Kidney (tissue), 14 donors: ENCODE results near the gene ARL5B. TPM values are rescaled to one million over a fixed set of nuclear protein-coding genes. Genes with fewer than 3 reads are reported as not detected.

ENCODE experiments used
- DNase-seq, 5 donors: peaks; one replicate each; pipeline ENCODE4 v3.0.0-alpha.2; 2013 to 2020
- FAIRE-seq: peaks from 2 replicates; lab custom pipeline; 2012; peaks lifted over from hg19 to GRCh38; lab: Jason Lieb, UNC
- H3K27ac ChIP-seq, 2 donors: one replicate each; pipeline ENCODE4 v1.7.0; 2013; ENCODE audit warnings: low read depth in 2 of 2, low read length in 2 of 2, inconsistent platforms in 1 of 2
- H3K27me3 ChIP-seq: one replicate; pipeline ENCODE4 v1.7.1; 2013; ENCODE audit warnings: low read length, inconsistent platforms; ENCODE audit not compliant: control insufficient read depth, insufficient read depth
- H3K36me3 ChIP-seq, 3 donors: one replicate each; pipeline versions ENCODE4 v1.7.0 to v1.7.1; 2013; ENCODE audit warnings: low read length in 3 of 3, control low read depth in 1 of 3, inconsistent platforms in 1 of 3; ENCODE audit not compliant: insufficient read depth in 3 of 3, control insufficient read depth in 2 of 3
- H3K4me1 ChIP-seq, 3 donors: one replicate each; pipeline versions ENCODE4 v1.7.0 to v1.7.1; 2013; ENCODE audit warnings: low read length in 3 of 3, inconsistent platforms in 1 of 3, low read depth in 1 of 3; ENCODE audit not compliant: control insufficient read depth in 2 of 3, insufficient read depth in 2 of 3
- H3K4me3 ChIP-seq, 3 donors: one replicate each; pipeline versions ENCODE4 v1.7.0 to v1.8.1; 2013; ENCODE audit warnings: low read length in 3 of 3, control low read depth in 1 of 3, inconsistent platforms in 1 of 3
- H3K9ac ChIP-seq, 3 donors: one replicate each; pipeline versions ENCODE4 v1.7.0 to v1.7.1; 2013; ENCODE audit warnings: low read length in 3 of 3, control low read depth in 1 of 3, inconsistent platforms in 1 of 3
- H3K9me3 ChIP-seq, 3 donors: one replicate each; pipeline versions ENCODE4 v1.7.0 to v1.7.1; 2013; ENCODE audit warnings: low read length in 3 of 3, control low read depth in 1 of 3, inconsistent platforms in 1 of 3; ENCODE audit not compliant: control insufficient read depth in 2 of 3, insufficient read depth in 1 of 3
- intact Hi-C: fragments of 100-400 bp; cut with DNase I; formaldehyde crosslinking; loops from one replicate; pipeline ENCODE4 v1.11.1; 2022
- polyA plus RNA-seq: library from polyadenylated mRNA; stranded (reverse); fragments of 350-450 nt; fragmentation: Illumina TruSeq; extraction: RNeasy Lipid Tissue Mini Kit (QIAGEN cat#74804); gene quantifications from one replicate; pipeline ENCODE4 v1.2.3, GENCODE V29; 2014; ENCODE audit warnings: low read depth, low replicate concordance; ENCODE audit not compliant: insufficient read depth
- total RNA-seq: library from RNA; stranded (reverse); fragmentation: NEBNext Ultra II Directional; extraction: Animal tissue kit (Norgen Biotek cat#: 25700); gene quantifications from one replicate; pipeline ENCODE4 v1.2.1, GENCODE V29; 2021
- TF ChIP-seq, protein P1 (sequence below): IDR thresholded peaks from 3 replicates; pipeline ENCODE4 v1.5.1; 2012; ENCODE audit warnings: mild to moderate bottlenecking, moderate library complexity, borderline replicate concordance; ENCODE audit not compliant: insufficient read depth; ENCODE audit errors: extremely low read depth
- donor health status: control.
- donor health status: control.
- donor health status: control.
- donor health status: control.
- donor health status: control.
- donor health status: DM: yes; HTN: yes; CAD: no.
- donor health status: Normal renal cell carcinoma (clear cell type).

Gene ARL5B
- total and polyA plus RNA-seq, 2 donors from 2014 or later = 3.0 to 9.7 TPM

DNA sequence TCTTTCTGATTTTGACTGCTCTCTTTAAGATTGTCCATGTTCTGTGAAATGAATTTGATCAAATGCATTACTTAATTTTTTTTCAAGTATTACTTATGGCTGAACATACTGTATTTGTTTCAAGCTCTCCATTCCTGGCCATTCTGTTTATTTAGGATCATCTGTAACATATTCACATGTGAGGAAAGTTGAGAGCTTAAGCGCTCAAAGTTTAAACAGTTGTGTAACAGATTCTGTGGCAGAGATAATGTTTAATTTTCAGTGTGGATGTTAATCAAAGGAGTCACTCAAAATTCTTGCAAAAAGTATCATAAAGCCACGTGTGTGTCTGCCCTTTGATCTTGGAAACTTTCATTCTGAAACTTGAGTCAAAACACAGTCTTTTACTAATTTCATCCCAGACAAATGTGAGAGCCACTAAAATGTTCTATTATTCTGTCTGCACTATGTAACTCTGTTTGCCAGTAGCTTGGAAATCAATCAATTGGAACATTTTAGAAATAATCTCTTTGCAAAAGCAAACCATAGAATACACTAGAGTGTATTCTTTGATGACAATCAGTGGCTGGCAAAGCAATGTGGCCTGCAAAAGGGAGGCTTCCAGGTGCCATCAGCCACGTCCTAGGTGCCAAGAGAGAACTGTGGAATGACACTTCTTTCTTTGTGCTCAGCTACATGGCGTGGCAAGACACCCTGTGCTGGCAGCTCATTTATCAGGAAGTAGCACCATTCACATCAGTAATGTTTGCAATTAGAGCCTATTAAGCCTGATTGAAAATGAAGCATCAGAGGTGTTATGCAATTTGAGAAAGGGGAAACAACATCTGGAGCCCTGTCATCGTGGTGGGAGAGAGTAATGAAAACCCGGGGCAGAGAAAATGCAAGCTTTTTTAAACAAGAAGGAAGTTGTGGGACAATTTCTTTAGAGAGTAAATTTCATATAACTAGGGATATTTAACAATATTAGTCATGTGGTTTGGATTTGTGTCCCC lies 40.9 kb downstream of the ARL5B start:
- intact Hi-C loops = no loop called here
- FAIRE-seq = no peak
- Histone ChIP-seq H3K4me3 (no peak overlapping the region), H3K9me3 (no peaks in the 10 kb centered on the region), H3K27ac (no peak overlapping the region), H3K4me1 (no peaks in the 10 kb centered on the region), H3K36me3 (no peaks in the 10 kb centered on the region), H3K27me3 (no peaks in the 10 kb centered on the region), H3K9ac (no peak overlapping the region)
- no peak for DNase-seq
- TF ChIP-seq, protein P1, sequence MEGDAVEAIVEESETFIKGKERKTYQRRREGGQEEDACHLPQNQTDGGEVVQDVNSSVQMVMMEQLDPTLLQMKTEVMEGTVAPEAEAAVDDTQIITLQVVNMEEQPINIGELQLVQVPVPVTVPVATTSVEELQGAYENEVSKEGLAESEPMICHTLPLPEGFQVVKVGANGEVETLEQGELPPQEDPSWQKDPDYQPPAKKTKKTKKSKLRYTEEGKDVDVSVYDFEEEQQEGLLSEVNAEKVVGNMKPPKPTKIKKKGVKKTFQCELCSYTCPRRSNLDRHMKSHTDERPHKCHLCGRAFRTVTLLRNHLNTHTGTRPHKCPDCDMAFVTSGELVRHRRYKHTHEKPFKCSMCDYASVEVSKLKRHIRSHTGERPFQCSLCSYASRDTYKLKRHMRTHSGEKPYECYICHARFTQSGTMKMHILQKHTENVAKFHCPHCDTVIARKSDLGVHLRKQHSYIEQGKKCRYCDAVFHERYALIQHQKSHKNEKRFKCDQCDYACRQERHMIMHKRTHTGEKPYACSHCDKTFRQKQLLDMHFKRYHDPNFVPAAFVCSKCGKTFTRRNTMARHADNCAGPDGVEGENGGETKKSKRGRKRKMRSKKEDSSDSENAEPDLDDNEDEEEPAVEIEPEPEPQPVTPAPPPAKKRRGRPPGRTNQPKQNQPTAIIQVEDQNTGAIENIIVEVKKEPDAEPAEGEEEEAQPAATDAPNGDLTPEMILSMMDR = no peak

DNA sequence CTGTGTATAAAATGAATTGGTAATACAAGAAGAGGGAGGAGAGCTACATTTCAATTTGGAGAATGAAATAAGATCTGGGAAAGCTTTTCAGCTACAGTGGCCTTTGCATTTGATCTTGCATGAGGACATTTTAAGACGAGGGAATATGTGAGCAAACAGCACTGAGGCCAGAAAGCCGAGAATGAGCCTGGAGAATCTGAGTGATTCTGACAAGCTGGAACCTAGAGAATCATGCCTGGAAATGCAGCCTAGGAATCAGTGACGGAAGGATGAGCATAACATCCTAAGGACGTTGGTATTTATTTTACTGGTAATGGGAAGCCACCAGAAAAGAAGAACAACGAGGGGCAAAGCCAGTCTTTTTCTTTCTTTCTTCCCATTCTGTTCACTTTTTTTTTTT lies 44.3 kb downstream of the ARL5B start:
- Histone ChIP-seq H3K27ac (no peak overlapping the region), H3K9me3 (no peaks in the 10 kb centered on the region), H3K27me3 (no peaks in the 10 kb centered on the region), H3K36me3 (no peaks in the 10 kb centered on the region), H3K4me1 (no peaks in the 10 kb centered on the region), H3K9ac (no peak overlapping the region), H3K4me3 (no peak overlapping the region)
- FAIRE-seq = no peak
- TF ChIP-seq, protein P1 = no peak
- intact Hi-C loops = no loop called here
- DNase-seq = peak in 2 of 5 donors; percentile 57 to 66

DNA sequence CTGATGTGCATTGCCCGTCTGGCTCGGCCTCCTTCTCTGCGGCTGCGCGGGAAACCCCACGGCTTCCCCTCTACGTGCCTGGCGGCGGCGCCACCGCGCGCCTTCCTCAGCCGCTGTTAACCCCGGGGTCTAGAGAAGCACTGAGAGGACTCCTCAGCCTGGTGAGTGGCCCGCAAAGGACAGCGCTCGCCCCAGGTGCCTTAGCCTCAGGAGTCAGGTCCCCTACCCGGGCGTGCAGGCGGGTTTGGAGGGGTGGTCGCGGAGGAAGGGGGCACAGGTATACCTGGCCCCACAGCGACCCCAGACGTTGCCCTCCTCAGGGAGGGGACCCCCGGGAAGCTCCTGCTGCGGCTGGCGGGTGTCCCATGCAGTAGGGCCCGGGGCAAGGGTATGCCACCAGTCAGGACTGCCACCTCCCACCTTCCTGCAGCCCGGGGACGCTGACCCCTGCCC lies 51.0 kb downstream of the ARL5B start:
- H3K9ac ChIP-seq = no peak overlapping the region
- no peaks in the 10 kb centered on the region for H3K4me1 ChIP-seq
- FAIRE-seq = no peak
- no peaks in the 10 kb centered on the region for H3K36me3 ChIP-seq
- no peaks in the 10 kb centered on the region for H3K9me3 ChIP-seq
- TF ChIP-seq, protein P1 = no peak
- no peak overlapping the region for H3K4me3 ChIP-seq
- H3K27ac ChIP-seq = no peak overlapping the region
- no peaks in the 10 kb centered on the region for H3K27me3 ChIP-seq
- DNase-seq = no peak
- intact Hi-C loops = no loop called here
